Esophagus mucosa (tissue), 1 donor: ENCODE data around the gene ZP3. TPM values are rescaled to one million over a fixed set of nuclear protein-coding genes. Genes with fewer than 3 reads are reported as not detected.
A peak's percentile ranks its signal among the peaks of the same experiment; 100 is the strongest.
"Not testable (repeated sequence)": the region's sequence is repeated elsewhere in the genome, so short reads cannot be mapped to it uniquely, and the experiment has no call there.

Experiments used
- ATAC-seq: fragments of 200-7000 bp; cut with Tn5 transposase; one replicate; pipeline ENCODE4 v1.9.1; 2020
- total RNA-seq: library from RNA; stranded (reverse); gene quantifications from one replicate; pipeline ENCODE4 v1.2.4, GENCODE V29; 2023
- donor health status: DM: yes; HTN: yes; CAD: no.

The ZP3 gene
- 19.8 TPM for total RNA-seq

DNA sequence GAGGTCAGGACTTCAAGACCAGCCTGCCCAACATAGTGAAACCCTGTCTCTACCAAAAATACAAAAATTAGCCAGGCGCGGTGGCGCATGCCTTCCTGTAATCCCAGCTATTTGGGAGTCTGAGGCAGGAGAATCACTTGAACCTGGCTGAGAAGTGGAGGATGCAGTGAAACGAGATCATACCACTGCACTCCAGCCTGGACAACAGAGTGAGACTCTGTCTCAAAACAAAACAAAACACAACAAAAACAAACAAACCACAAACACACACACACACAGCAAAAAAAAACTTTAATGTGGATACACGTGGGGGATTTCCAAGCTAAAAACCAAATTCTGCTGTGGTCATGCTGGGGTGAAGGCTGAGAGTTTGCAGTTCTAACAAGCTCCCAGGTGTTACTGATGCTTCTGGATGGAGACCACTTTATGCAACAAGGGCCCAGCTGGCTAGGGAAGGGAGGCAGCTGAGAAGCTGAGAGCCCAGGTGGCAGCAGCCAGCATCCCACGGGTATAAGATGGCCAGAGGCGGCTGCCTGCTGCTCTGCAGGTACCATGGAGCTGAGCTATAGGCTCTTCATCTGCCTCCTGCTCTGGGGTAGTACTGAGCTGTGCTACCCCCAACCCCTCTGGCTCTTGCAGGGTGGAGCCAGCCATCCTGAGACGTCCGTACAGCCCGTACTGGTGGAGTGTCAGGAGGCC is at the start of gene ZP3:
ZP3 (plus strand) TSS at position 538 of the 699 bp plus-strand sequence; CDS start at position 553, 15 bp downstream.
- no peak for ATAC-seq

DNA sequence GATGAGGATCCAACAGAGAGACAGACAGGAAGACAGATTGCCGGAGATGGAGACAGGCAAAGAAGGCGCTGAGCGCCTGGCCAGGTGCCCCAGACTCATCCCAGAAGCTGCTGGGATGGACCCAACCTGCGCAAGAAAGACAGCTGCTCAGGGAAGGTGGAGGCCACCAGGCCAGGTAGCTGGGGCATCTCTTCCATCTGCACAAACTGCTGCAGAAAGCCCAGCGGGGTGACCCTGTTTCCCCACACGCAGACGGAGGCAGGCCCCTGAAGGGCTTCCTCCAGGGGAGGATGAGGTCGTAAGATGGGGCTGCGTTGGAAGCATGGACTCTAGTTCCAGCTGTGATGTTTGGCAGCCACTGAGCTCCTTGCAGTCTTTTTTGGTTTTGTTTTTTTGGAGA is 49.5 kb upstream of the ZP3 start:
- no peak for ATAC-seq

DNA sequence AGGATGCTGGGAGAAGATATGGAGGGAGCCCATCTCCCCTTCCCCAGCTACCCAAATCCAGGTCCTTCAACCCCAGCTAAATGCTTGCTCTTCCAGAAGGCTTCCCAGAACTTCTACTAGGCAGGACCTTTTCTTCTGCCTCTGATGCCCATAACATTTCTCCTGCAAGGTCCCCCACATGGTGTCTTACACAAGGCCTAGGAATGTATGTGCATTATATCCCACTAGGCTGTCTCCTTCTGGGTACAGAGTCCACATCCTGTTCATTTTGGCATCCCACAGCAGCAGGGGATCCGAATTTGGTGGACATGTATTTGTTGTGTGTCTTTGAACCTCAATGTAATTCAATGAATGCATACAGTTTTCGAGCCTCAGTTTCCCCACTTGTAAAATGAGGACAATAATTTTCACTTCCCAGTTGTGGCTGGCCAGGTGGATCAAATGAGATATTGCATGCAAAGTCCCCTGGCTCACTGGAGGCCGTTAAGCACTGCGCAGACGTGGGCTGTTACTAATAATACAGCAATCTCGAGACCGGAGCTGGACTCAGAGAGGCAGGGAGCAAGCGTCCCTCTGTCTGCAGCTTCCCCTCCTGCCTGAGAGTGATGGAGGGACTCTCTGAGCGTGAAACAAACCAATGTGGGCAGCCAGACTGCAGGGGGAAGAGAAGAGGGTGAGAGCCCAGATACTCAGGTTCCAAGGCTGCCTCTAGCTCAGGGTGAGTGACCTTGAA is 47.4 kb upstream of the ZP3 start:
- ATAC-seq: no peak

DNA sequence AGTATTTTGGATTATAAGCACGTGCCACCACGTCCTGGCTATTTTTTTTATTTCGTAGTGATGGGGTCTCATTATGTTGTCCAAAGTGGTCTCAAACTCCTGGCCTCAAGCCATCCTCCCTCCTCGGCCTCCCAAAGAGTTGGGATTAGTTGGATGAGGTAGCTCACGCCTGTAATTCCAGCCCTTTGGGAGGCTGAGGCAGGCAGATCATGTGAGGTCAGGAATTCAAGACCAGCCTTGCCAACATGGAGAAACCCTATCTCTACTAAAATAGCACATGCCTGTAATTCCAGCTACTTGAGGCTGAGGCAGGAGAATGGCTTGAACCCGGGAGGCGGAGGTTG is 44.2 kb upstream of the ZP3 start:
- no peak for ATAC-seq

- ATAC-seq: no peak
These were observed 42.9 kb upstream of the ZP3 start for GRCh38 chr7:76381814-76382213.

DNA sequence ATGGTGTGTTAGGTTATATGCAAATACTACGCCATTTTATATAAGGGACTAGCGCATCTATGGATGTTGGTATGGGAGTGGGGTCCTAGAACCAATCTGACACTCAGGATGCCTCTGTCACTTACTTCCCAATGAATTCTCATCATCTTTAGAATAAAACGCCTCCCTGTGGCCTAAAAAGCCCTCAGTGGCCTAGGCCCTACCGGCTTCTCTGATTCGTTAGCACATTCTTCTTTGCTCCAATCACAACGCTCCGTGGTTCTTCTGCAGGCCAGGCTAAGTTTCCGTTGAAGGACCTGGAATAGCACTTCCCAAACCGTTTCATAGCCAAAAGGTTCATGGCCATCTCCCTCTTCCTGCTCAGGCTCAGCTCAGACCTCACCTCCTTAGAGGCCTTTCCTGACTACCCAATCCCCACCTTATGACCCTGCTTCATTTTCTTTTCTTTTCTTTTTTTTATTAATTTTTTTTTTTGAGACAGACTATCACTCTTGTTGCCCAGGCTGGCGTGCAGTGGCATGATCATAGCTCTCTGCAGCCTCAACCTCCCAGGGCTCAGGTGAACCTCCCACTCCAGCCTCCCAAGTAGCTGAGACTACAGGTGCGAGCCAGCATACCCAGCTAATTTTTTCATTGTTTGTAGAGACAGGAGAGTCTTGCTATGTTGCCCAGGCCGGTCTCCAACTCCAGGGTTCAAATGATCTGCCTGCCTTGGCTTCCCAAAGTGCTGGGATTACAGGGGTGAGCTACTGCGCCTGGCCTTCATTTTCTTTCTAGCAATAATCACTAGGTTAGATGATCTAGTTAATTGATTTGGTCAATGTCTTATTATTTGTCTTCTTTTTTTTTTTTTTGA is 41.4 kb upstream of the ZP3 start:
- no peak for ATAC-seq

DNA sequence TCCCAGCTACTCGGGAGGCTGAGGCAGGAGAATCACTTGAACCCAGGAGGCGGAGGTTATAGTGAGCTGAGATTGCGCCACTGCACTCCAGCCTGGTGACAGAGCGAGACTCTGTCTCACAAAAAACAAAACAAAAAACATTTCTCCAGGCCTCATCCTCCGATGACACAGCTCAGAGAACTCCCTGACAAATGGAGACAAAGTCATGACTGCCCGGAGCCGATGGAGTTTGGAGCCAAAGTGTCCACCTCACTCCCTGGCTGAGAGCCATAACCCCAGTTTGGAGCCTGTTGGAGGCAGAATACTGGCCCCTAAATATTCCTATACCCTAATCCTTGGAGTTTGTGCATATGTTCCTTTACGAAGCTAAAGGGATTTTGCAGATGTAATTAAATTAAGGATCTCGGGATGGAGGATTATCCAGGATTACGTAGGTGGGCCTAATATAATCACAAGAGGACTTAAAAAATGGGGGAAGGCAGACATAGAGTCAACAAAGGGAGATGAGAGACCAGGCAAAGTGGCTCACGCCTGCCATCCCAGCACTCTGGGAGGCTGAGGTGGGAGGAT is 38.0 kb upstream of the ZP3 start:
- ATAC-seq: no peak

DNA sequence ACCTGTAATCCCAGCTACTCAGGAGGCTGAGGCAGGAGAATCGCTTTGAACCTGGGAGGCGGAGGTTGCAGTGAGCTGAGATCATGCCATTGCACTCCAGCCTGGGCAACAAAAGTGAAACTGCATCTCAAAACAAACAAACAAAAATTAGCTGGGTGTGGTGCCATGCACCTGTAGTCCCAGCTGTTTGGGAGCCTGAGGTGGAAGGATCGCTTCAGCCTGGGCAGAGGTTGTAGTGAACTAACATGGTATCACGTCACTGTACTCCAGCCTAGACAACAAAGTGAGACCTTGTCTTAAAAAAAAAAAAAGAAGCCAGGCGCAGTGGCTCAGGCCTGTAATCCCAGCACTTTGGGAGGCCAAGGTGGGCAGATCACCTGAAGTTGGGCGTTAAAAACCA is 37.0 kb upstream of the ZP3 start:
- ATAC-seq: not testable (repeated sequence)

- ATAC-seq: no peak
These were observed 34.7 kb upstream of the ZP3 start for GRCh38 chr7:76390092-76390491.

DNA sequence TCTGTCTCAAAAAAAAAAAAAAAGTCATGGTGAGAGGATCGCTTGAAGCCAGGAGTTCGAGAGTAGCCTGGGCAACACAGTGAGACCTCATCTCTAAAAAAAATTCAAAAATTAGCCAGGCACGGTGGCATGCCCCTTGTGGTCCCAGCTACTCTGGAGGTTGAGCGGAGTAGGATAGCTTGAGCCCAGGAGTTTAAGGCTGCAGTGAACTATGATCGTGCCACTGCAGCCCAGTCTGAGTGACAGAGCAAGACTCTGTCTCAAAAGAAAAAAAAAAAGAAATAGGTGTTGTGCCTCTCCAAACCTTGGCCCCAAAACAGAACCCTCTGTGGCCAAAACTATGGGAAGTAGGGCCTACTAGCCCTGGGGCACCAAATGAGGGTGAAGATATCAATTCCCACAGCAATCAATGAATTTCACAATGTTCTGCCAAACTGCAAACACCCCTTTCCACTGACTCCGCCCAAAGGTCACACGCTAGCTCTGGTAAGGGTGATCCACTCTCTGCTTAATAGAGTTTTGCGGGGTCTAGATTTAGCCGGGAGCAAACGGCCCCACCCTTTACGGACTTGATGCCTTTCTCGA is 32.1 kb upstream of the ZP3 start:
- no peak for ATAC-seq

DNA sequence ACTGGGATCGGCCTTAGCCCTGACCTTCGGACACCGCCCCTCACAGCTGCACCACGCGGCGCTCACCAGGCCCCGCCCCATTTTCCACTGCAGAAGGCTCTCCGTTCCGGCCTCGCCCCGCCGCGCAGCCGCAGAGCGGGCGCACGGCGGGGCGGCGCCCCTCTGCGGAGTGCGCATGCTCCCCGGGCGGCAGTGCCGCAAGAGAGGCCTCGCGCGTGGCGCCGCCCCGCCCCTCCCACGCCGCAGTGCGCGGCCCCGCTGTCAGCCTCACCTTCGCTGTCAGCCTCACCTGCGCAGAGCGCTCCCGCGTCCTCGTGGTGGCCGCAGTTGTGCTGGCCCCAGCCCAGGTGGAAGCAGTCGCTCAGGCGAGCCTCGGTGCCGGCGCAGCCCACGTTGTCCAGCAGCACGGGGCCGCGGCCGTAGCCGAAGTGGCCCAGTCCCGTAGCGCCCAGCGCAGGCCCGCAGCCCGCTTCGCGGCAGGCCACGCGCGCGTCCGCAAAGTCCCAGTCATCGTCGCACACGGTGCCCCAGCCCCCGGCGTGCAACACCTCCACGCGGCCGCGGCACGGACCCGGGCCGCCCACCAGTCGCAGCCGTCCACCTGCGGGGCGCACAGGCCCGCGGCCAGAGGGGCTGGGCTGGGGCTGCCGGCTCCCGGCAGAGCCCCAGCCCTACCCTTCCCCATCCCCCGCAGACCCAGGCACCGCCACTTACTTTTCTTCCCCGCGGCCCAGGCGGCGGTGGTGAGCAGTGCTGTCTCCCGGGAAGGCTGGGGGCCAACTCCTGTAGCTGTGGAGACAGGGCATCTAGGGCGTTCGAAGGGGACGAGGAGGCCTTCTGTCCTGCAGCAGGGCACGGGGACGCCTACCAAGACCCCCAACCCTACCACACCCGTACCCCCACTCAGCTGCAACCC is 31.4 kb upstream of the ZP3 start:
- ATAC-seq: peak; percentile 94

DNA sequence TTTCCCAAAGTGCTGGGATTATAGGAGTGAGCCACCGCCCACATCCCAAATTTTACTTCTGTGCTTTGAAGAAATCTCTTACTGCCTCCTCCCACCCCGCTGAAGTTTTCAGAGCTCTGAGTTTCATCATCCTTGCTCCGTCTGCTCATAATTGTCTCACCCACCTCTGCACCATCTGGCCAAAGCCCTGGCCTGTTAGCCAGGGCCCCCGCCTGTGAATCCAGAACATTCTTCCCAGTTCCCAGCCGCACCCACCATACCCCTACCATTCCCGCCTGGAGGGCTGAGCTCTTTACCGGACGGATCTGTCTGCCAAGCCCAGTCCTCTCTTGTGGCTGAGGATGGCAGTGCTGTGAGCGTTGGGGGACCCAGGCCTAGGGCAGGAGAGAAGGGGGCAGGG is 29.8 kb upstream of the ZP3 start:
- ATAC-seq: no peak

DNA sequence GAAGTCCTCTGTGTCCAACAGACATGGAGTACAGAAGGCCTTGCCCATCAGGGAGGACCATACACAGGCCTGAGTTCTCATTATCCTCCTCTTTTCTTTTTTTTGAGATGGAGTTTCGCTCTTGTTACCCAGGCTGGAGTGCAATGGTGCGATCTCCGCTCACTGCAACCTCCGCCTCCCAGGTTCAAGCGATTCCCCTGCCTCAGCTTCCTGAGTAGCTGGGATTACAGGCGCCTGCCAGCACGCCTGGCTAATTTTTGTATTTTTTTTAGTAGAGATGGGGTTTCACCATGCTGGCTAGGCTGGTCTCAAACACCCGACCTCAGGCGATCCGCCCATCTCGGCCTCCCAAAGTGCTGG is 29.2 kb upstream of the ZP3 start:
- ATAC-seq: not testable (repeated sequence)

DNA sequence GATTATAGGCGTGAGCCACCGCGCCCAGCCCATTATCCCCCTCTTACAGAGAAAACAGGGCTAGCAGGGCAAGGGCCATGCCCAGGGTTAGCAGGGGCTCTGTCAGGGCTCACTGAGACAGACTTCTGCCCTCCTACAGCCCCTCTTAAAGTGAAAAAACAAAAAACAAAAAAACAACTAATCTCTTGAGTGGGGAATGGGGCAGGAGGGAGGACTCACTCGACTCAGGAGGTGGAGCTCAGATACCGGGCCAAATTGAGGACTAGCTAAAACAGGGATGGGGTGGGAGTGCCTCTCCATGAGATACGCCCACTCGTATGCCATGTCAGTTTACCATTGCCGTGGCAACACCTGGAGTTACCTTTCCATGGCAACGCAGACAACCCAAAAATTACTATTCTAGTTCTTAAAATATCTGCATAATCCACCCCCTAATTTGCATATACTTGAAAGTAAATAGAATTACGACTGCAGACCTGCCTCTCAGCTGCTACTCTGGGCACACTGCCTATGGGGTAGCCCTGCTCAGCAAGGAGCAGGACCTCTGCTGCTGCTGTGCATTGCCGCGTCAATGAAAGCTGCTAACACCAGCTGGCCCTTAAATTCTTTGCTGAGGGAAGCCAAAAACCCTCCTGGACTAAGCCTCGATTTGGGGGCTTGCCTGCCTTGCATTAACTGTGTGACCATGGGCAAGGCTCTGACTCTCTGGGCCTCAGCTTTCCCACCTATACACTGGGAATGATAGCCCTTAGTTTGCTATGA is 28.6 kb upstream of the ZP3 start:
- ATAC-seq: no peak

- ATAC-seq: no peak
These were observed 27.9 kb upstream of the ZP3 start for GRCh38 chr7:76396864-76397263.

- peak; percentile 58 for ATAC-seq
These were observed 27.2 kb upstream of the ZP3 start for GRCh38 chr7:76397409-76398183.

- no peak for ATAC-seq
These were observed 24.5 kb upstream of the ZP3 start for GRCh38 chr7:76400248-76400647.

DNA sequence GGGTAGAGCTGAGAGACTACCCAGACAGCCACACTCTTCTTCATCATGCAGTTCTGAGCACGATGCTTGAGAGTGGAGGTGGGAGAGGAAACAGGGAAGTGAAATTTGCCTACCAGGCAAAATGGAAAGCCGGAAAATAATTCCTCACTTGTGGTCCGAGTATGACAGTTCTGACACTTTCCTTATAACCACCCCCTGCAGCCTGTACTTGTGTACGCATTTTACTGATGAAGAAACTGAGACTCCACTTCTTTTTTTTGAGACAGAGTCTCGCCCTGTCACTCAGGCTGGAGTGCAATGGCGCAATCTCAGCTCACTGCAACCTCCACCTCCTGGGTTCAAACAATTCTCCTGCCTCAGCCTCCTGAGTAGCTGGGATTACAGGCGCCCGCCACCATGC is 21.7 kb upstream of the ZP3 start:
- ATAC-seq: not testable (repeated sequence)

DNA sequence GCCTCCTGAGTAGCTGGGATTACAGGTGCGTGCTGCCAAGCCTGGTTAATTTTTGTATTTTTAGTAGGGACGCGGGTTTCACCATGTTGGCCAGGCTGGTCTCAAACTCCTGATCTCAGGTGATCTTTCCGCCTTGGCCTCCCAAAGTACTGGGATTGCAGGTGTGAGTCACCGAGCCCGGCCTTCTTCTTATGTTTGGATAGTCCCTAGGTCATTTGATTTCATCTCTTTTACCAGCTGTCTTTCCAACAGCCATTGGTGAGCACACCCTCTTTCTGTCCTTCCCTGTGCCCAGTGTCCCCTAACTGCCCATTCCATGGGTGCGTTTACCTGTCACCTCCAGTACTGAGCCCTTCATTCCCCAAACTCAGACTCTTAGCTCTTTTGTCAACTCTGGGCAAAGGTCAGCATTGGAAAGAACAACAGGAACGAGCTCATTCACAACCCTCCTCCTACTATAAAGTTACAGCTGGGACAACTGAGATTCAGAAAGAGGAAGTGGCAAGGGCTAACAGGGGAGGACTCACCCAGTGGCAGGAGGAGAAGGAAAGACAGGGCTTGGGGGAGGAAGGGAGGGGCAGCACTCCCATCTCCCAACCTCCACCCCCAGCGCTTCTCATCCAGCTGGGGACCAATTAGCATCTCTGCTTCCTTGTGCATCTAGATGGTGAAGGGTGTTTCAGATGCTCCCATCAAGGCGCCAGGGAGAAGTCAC is 20.8 kb upstream of the ZP3 start:
- no peak for ATAC-seq
